HEK293 (cell line): Measurements from ENCODE around the gene SLAIN2.

Experiments used
- YY1 ChIP-seq: fragments of 450-650 bp; formaldehyde crosslinking; IDR thresholded peaks from 2 replicates; pipeline ENCODE4 v1.5.1; 2018; ENCODE audit warnings: missing biosample characterization, missing genetic modification characterization
- ZBTB7A ChIP-seq: fragments of 450-650 bp; formaldehyde crosslinking; IDR thresholded peaks from 2 replicates; pipeline ENCODE4 v1.5.1; 2016; ENCODE audit warnings: low read depth, missing biosample characterization, missing genetic modification characterization
- ZNF184 ChIP-seq: fragments of 450-650 bp; IDR thresholded peaks from 2 replicates; pipeline ENCODE4 v1.5.1; 2018; ENCODE audit warnings: missing biosample characterization, mild to moderate bottlenecking, missing genetic modification characterization
- ZNF274 ChIP-seq, 2 experiments: fragments of 200-500 bp in 1 of 2; fragments of 450-650 bp in 1 of 2; sonication (Bioruptor generic) in 1 of 2; formaldehyde crosslinking in 1 of 2; IDR thresholded peaks; 2 replicates each; pipeline versions ENCODE4 v1.5.1 to v1.6.1; 2014 to 2016; ENCODE audit warnings: borderline replicate concordance in 1 of 2, inconsistent platforms in 1 of 2, low read length in 1 of 2, missing biosample characterization in 1 of 2, missing genetic modification characterization in 1 of 2
- ZNF302 ChIP-seq: fragments of 450-650 bp; formaldehyde crosslinking; IDR thresholded peaks from 2 replicates; pipeline ENCODE4 v1.5.1; 2016; ENCODE audit warnings: missing biosample characterization, missing genetic modification characterization, low read depth
- TF ChIP-seq, protein P1 (sequence below): fragments of 450-650 bp; formaldehyde crosslinking; IDR thresholded peaks from 2 replicates; pipeline ENCODE4 v1.5.1; 2016; ENCODE audit warnings: missing biosample characterization, missing genetic modification characterization
- TF ChIP-seq, protein P2 (sequence below): fragments of 450-650 bp; formaldehyde crosslinking; IDR thresholded peaks from 2 replicates; pipeline ENCODE4 v1.5.1; 2016; ENCODE audit warnings: missing biosample characterization, missing genetic modification characterization
- TF ChIP-seq, protein P3 (sequence below): fragments of 450-650 bp; formaldehyde crosslinking; IDR thresholded peaks from 2 replicates; pipeline ENCODE4 v1.5.1; 2016; ENCODE audit warnings: missing biosample characterization, missing genetic modification characterization

DNA sequence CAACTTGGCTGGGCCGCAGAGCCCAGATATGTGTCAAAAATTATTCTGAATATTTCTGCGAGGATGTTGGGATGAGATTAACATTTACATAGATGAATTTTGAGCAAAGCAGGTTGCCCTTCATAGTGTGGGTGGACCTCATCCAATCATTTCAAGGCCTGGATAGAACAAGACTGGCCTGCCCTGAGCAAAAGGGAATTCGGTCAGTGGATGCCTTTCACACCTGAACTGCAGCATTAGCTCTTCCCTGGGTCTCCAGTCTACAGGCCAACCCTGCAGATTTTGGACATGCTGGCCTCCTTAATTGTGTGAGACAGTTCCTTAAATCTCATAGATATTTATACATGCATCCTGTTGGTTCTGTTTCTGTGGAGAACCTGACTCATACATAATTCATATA lies 109.4 kb downstream of the SLAIN2 start:
- TF ChIP-seq ZNF184 (no peak), ZNF302 (no peak), ZNF274 (IDR thresholded peaks at IDR 0.05; ENCODE audit: low read length) (no peak), ZNF274 (tag by site-specific recombination; IDR thresholded peaks at IDR 0.05; ENCODE audit: borderline replicate concordance) (no peak), ZBTB7A (no peak), YY1 (tag by site-specific recombination) (no peak)
- TF ChIP-seq, protein P1, sequence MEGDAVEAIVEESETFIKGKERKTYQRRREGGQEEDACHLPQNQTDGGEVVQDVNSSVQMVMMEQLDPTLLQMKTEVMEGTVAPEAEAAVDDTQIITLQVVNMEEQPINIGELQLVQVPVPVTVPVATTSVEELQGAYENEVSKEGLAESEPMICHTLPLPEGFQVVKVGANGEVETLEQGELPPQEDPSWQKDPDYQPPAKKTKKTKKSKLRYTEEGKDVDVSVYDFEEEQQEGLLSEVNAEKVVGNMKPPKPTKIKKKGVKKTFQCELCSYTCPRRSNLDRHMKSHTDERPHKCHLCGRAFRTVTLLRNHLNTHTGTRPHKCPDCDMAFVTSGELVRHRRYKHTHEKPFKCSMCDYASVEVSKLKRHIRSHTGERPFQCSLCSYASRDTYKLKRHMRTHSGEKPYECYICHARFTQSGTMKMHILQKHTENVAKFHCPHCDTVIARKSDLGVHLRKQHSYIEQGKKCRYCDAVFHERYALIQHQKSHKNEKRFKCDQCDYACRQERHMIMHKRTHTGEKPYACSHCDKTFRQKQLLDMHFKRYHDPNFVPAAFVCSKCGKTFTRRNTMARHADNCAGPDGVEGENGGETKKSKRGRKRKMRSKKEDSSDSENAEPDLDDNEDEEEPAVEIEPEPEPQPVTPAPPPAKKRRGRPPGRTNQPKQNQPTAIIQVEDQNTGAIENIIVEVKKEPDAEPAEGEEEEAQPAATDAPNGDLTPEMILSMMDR (tag by site-specific recombination), result no peak
- TF ChIP-seq, protein P2, sequence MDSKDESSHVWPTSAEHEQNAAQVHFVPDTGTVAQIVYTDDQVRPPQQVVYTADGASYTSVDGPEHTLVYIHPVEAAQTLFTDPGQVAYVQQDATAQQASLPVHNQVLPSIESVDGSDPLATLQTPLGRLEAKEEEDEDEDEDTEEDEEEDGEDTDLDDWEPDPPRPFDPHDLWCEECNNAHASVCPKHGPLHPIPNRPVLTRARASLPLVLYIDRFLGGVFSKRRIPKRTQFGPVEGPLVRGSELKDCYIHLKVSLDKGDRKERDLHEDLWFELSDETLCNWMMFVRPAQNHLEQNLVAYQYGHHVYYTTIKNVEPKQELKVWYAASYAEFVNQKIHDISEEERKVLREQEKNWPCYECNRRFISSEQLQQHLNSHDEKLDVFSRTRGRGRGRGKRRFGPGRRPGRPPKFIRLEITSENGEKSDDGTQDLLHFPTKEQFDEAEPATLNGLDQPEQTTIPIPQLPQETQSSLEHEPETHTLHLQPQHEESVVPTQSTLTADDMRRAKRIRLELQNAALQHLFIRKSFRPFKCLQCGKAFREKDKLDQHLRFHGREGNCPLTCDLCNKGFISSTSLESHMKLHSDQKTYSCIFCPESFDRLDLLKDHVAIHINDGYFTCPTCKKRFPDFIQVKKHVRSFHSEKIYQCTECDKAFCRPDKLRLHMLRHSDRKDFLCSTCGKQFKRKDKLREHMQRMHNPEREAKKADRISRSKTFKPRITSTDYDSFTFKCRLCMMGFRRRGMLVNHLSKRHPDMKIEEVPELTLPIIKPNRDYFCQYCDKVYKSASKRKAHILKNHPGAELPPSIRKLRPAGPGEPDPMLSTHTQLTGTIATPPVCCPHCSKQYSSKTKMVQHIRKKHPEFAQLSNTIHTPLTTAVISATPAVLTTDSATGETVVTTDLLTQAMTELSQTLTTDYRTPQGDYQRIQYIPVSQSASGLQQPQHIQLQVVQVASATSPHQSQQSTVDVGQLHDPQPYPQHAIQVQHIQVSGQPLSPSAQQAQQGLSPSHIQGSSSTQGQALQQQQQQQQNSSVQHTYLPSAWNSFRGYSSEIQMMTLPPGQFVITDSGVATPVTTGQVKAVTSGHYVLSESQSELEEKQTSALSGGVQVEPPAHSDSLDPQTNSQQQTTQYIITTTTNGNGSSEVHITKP (tag by site-specific recombination), result no peak
- TF ChIP-seq, protein P3, sequence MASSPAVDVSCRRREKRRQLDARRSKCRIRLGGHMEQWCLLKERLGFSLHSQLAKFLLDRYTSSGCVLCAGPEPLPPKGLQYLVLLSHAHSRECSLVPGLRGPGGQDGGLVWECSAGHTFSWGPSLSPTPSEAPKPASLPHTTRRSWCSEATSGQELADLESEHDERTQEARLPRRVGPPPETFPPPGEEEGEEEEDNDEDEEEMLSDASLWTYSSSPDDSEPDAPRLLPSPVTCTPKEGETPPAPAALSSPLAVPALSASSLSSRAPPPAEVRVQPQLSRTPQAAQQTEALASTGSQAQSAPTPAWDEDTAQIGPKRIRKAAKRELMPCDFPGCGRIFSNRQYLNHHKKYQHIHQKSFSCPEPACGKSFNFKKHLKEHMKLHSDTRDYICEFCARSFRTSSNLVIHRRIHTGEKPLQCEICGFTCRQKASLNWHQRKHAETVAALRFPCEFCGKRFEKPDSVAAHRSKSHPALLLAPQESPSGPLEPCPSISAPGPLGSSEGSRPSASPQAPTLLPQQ (tag by site-specific recombination), result no peak
